Suprapubic skin (tissue), 4 donors: ENCODE data around the gene GCC1.

Source experiments
- CTCF ChIP-seq, 2 donors: fragments of 200-600 bp in 1 of 2; fragments of 450-650 bp in 1 of 2; sonication (generic) in 1 of 2; IDR thresholded peaks; one replicate each; pipeline ENCODE4 v1.5.1; 2016 to 2019; ENCODE audit warnings: antibody characterized with exemption in 2 of 2, mild to moderate bottlenecking in 1 of 2, moderate library complexity in 1 of 2
- POLR2A ChIP-seq, 2 donors: fragments of 450-650 bp; IDR thresholded peaks; one replicate each; pipeline ENCODE4 v1.6.1; 2017; ENCODE audit warnings: antibody characterized with exemption in 2 of 2, mild to moderate bottlenecking in 2 of 2, moderate library complexity in 2 of 2
- POLR2AphosphoS5 ChIP-seq, 3 donors: sonication (generic); formaldehyde crosslinking; IDR thresholded peaks; one replicate each; pipeline ENCODE4 v1.6.1; 2017; ENCODE audit warnings: antibody characterized with exemption in 3 of 3

GRCh38 chr7:127536741-127537140, 48.7 kb downstream of the GCC1 start:
- TF ChIP-seq CTCF (IDR thresholded peaks at IDR 0.05): no peak
- TF ChIP-seq POLR2A (IDR thresholded peaks at IDR 0.05): no peak
- TF ChIP-seq POLR2AphosphoS5 (IDR thresholded peaks at IDR 0.05): no peak
